Measurements from ENCODE around the gene ZBBX.

ZBBX gene

GRCh38 chr3:167355446-167355845 lies 24.7 kb downstream of the ZBBX start:
- H3K4me1 Mint-ChIP-seq = no peaks in the 10 kb centered on the region

GRCh38 chr3:167354751-167355150 lies 25.3 kb downstream of the ZBBX start:
- Mint-ChIP-seq H3K4me3 (no peak overlapping the region), H3K9me3 (peaks cover 17% of the 10 kb centered on the region), H3K27me3 (no peaks in the 10 kb centered on the region), H3K4me1 (no peaks in the 10 kb centered on the region), H3K36me3 (ENCODE audit: insufficient read depth) (no peaks in the 10 kb centered on the region), H3K27ac (ENCODE audit: low read depth) (no peak overlapping the region)
- ATAC-seq (replicated peaks; ENCODE audit: extremely low read depth, poor library complexity, severe bottlenecking) (no peak), DNase-seq (ENCODE audit: low spot score in 2 of 2) (no peak)

More at GRCh38 chr3:167355446-167355845, 24.7 kb downstream of the ZBBX start:
- Mint-ChIP-seq H3K36me3 (ENCODE audit: insufficient read depth) (no peaks in the 10 kb centered on the region), H3K9me3 (peaks cover 17% of the 10 kb centered on the region), H3K27ac (ENCODE audit: low read depth) (no peak overlapping the region), H3K4me3 (no peak overlapping the region), H3K27me3 (no peaks in the 10 kb centered on the region)
- no peak for ATAC-seq (replicated peaks; ENCODE audit: extremely low read depth, poor library complexity, severe bottlenecking)
- no peak for DNase-seq (ENCODE audit: low spot score in 2 of 2)

DNA sequence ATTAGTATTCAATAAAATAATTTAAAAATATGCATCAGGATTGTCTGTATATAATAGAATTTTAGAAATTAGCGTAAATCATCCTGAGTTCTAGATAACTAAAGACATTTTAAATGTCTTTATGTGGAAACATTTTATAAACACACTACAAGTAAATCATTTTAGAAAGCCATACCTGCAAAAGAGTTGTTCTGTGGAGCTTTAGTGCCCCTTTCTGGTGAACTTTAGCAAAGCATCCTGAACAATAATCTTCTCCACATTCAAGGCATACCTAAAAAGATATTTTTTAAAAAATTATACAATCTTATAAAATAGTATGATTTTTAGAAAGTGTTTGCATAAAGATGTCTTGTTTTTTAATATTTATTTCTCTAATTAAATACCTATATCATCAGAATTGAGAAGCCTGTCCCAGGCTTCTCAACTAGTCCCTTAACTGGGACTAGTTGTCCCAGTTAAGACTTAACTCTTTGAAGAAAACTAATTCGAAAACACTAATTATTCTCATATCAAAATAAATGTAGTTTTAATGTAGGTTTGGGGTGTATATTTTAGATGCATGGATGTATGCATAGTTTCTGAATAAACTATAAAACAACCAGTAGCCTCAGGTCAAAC lies 29.7 kb downstream of the ZBBX start:
- Mint-ChIP-seq H3K9me3 (no peaks in the 10 kb centered on the region), H3K36me3 (ENCODE audit: insufficient read depth) (no peaks in the 10 kb centered on the region), H3K4me3 (no peak overlapping the region), H3K27me3 (no peaks in the 10 kb centered on the region), H3K27ac (ENCODE audit: low read depth) (no peak overlapping the region), H3K4me1 (no peaks in the 10 kb centered on the region)
- no peak for ATAC-seq (replicated peaks; ENCODE audit: extremely low read depth, poor library complexity, severe bottlenecking)
- DNase-seq (ENCODE audit: low spot score in 2 of 2) = no peak

GRCh38 chr3:167346171-167346570 lies 33.9 kb downstream of the ZBBX start:
- no peaks in the 10 kb centered on the region for H3K36me3 Mint-ChIP-seq (ENCODE audit: insufficient read depth)

GRCh38 chr3:167330993-167331785 lies 48.9 kb downstream of the ZBBX start:
- H3K36me3 Mint-ChIP-seq (ENCODE audit: insufficient read depth) = no peaks in the 10 kb centered on the region
- H3K4me3 Mint-ChIP-seq = no peak overlapping the region
- peaks cover 21% of the 10 kb centered on the region for H3K9me3 Mint-ChIP-seq
- H3K27me3 Mint-ChIP-seq = no peaks in the 10 kb centered on the region
- H3K27ac Mint-ChIP-seq (ENCODE audit: low read depth) = no peak overlapping the region
- DNase-seq (ENCODE audit: low spot score in 2 of 2) (no peak), ATAC-seq (replicated peaks; ENCODE audit: extremely low read depth, poor library complexity, severe bottlenecking) (no peak)
- H3K4me1 Mint-ChIP-seq = no peaks in the 10 kb centered on the region

More at GRCh38 chr3:167346171-167346570, 33.9 kb downstream of the ZBBX start:
- ATAC-seq (replicated peaks; ENCODE audit: extremely low read depth, poor library complexity, severe bottlenecking) = no peak
- no peaks in the 10 kb centered on the region for H3K4me1 Mint-ChIP-seq
- no peaks in the 10 kb centered on the region for H3K27me3 Mint-ChIP-seq
- no peak for DNase-seq (ENCODE audit: low spot score in 2 of 2)
- H3K27ac Mint-ChIP-seq (ENCODE audit: low read depth) = no peak overlapping the region
- H3K9me3 Mint-ChIP-seq = peaks cover 5% of the 10 kb centered on the region
- H3K4me3 Mint-ChIP-seq = no peak overlapping the region

DNA sequence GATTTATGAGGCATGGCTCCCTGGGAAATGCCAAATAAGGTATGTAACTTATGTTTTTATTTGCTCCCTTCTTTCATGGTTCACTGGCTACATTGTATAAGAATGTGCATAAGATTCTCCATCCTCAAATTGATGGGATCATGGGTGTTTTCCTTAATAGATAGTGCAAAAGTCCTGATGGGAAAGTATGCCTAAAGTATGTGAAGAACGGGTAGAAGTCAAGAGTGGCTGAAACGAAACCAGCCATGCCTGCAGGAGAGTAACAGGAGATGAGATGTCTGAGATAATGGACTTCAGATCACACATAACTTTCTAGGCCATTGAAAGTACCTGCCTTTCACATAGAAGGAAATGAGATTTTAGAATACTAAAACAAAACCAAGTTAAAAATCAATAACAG lies 56.5 kb downstream of the ZBBX start:
- H3K27me3 Mint-ChIP-seq = no peaks in the 10 kb centered on the region
- no peak for DNase-seq (ENCODE audit: low spot score in 2 of 2)
- no peak overlapping the region for H3K4me3 Mint-ChIP-seq
- no peak overlapping the region for H3K27ac Mint-ChIP-seq (ENCODE audit: low read depth)
- no peak for ATAC-seq (replicated peaks; ENCODE audit: extremely low read depth, poor library complexity, severe bottlenecking)
- H3K4me1 Mint-ChIP-seq = no peaks in the 10 kb centered on the region
- peaks cover 15% of the 10 kb centered on the region for H3K9me3 Mint-ChIP-seq
- H3K36me3 Mint-ChIP-seq (ENCODE audit: insufficient read depth) = no peaks in the 10 kb centered on the region

GRCh38 chr3:167318996-167319615 lies 61.0 kb downstream of the ZBBX start:
- no peaks in the 10 kb centered on the region for H3K27me3 Mint-ChIP-seq
- ATAC-seq (replicated peaks; ENCODE audit: extremely low read depth, poor library complexity, severe bottlenecking) = no peak

GRCh38 chr3:167318306-167318705 lies 61.8 kb downstream of the ZBBX start:
- peaks cover 3% of the 10 kb centered on the region for H3K36me3 Mint-ChIP-seq (ENCODE audit: insufficient read depth)
- ATAC-seq (replicated peaks; ENCODE audit: extremely low read depth, poor library complexity, severe bottlenecking) = no peak
- no peaks in the 10 kb centered on the region for H3K27me3 Mint-ChIP-seq
- no peak for DNase-seq (ENCODE audit: low spot score in 2 of 2)
- no peak overlapping the region for H3K4me3 Mint-ChIP-seq
- H3K27ac Mint-ChIP-seq (ENCODE audit: low read depth) = no peak overlapping the region
- peaks cover 5% of the 10 kb centered on the region for H3K9me3 Mint-ChIP-seq
- no peaks in the 10 kb centered on the region for H3K4me1 Mint-ChIP-seq

More at GRCh38 chr3:167318996-167319615, 61.0 kb downstream of the ZBBX start:
- H3K36me3 Mint-ChIP-seq (ENCODE audit: insufficient read depth) = peaks cover 3% of the 10 kb centered on the region
- no peak for DNase-seq (ENCODE audit: low spot score in 2 of 2)
- no peaks in the 10 kb centered on the region for H3K4me1 Mint-ChIP-seq
- no peak overlapping the region for H3K27ac Mint-ChIP-seq (ENCODE audit: low read depth)
- H3K4me3 Mint-ChIP-seq = no peak overlapping the region
- peaks cover 5% of the 10 kb centered on the region for H3K9me3 Mint-ChIP-seq

- DNase-seq (ENCODE audit: low spot score in 2 of 2) = no peak
- Mint-ChIP-seq H3K27ac (ENCODE audit: low read depth) (no peak overlapping the region), H3K9me3 (peaks cover 10% of the 10 kb centered on the region), H3K36me3 (ENCODE audit: insufficient read depth) (no peaks in the 10 kb centered on the region), H3K4me3 (no peak overlapping the region), H3K27me3 (no peaks in the 10 kb centered on the region), H3K4me1 (no peaks in the 10 kb centered on the region)
- ATAC-seq (replicated peaks; ENCODE audit: extremely low read depth, poor library complexity, severe bottlenecking) = no peak
These were observed 73.8 kb downstream of the ZBBX start for GRCh38 chr3:167306319-167306718.

DNA sequence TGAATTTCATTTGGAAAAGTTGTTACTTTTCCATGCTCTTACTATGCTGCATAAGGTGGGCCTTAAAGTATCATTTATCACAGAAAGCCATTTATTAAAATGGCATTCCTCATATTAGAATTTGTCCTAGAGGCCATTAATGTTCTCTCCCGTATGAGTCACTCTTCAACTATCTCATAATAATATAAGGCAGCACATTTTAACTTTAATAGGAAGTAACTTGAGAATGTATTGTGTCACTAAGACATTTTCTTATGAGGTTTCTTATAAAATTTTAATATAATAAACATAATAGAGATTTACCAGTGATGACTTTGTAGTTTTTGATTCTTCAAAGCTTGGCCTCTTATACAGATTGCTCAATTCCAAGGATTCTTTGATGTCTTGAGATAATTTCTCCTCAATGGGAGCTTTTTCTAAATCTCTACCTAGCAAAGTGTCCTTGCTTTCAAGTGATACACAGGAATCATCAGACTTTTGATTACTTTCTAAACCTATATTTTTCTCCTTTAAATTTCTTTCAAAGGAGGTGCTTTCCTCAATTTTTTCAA lies 74.7 kb downstream of the ZBBX start:
- no peak overlapping the region for H3K27ac Mint-ChIP-seq (ENCODE audit: low read depth)
- no peak overlapping the region for H3K4me3 Mint-ChIP-seq
- H3K27me3 Mint-ChIP-seq = no peaks in the 10 kb centered on the region
- no peak for DNase-seq (ENCODE audit: low spot score in 2 of 2)
- H3K36me3 Mint-ChIP-seq (ENCODE audit: insufficient read depth) = no peaks in the 10 kb centered on the region
- no peaks in the 10 kb centered on the region for H3K4me1 Mint-ChIP-seq
- H3K9me3 Mint-ChIP-seq = peaks cover 9% of the 10 kb centered on the region
- no peak for ATAC-seq (replicated peaks; ENCODE audit: extremely low read depth, poor library complexity, severe bottlenecking)

DNA sequence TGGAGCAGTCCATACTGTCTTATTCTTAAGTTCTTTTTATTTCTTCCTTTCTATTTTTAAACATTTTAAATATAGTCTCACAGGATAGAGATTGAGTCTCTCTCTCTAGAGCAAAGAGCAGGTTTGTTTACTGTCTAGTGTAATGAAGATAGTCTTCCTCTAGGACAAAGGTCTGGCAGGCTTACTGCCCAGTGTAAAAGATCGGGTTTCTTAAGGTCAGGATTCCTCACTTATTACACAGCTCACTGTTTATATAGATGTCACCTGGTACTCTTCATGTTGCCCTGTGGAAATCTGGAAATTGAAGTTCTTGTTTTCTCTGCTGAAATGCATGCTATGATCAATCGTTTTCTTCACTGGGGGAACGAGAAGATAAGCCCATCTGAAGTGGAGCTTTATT lies 76.0 kb downstream of the ZBBX start:
- Mint-ChIP-seq H3K27ac (ENCODE audit: low read depth) (no peak overlapping the region), H3K27me3 (no peaks in the 10 kb centered on the region), H3K4me3 (no peak overlapping the region), H3K4me1 (no peaks in the 10 kb centered on the region), H3K36me3 (ENCODE audit: insufficient read depth) (no peaks in the 10 kb centered on the region), H3K9me3 (peaks cover 4% of the 10 kb centered on the region)
- no peak for ATAC-seq (replicated peaks; ENCODE audit: extremely low read depth, poor library complexity, severe bottlenecking)
- no peak for DNase-seq (ENCODE audit: low spot score in 2 of 2)

DNA sequence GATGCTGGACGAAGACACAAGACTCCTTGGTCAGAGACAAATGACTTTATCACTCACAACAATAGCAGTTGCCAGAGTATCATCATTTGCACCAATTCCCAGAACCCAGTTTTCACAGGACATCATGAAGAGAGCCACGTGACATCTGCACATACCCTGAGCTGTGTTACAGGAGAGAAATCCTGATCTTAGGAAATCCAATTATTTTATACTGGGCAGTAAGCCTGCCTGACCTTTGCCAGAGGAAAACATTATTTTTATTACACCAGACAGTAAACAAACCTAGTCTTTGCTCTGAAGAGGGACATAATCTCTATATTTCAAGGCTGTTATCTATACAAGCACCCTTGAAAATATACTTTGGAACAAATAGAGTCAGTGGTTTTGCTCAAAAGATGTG lies 77.4 kb downstream of the ZBBX start:
- no peak for ATAC-seq (replicated peaks; ENCODE audit: extremely low read depth, poor library complexity, severe bottlenecking)
- Mint-ChIP-seq H3K4me1 (no peaks in the 10 kb centered on the region), H3K4me3 (no peak overlapping the region), H3K9me3 (no peaks in the 10 kb centered on the region), H3K27ac (ENCODE audit: low read depth) (no peak overlapping the region), H3K27me3 (no peaks in the 10 kb centered on the region), H3K36me3 (ENCODE audit: insufficient read depth) (no peaks in the 10 kb centered on the region)
- no peak for DNase-seq (ENCODE audit: low spot score in 2 of 2)
